Left hindlimb (tissue), 1 donor: ENCODE data around the gene OPCML.
A peak's percentile ranks its signal among the peaks of the same experiment; 100 is the strongest.

Source experiments
- DNase-seq: peaks from one replicate; pipeline ENCODE4 v3.0.0-alpha.2; 2018

OPCML gene

GRCh38 chr11:133531971-133532651, at the start of gene OPCML:
OPCML (minus strand) TSS chr11:133532501.
- DNase-seq, result no peak

DNA sequence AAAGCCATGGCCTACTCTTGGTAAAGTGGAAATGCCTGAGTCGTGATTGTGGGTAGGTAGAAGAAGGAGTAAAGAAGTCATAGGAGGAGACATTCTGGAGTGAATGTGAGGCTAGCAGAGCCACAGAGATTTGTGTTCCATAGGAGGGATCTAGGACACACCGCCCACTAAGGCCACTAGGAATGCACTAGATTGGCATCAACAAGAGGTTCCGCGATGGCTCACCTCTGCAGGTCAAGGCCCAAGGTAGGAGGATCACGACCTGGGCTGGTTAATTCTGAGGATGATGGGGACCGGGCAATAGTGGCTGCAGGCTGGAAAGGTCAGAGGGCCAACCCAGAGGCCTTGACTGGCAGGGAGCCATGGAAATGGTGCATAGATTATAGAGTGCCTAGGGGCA, 48.8 kb upstream of the OPCML start:
- no peak for DNase-seq

DNA sequence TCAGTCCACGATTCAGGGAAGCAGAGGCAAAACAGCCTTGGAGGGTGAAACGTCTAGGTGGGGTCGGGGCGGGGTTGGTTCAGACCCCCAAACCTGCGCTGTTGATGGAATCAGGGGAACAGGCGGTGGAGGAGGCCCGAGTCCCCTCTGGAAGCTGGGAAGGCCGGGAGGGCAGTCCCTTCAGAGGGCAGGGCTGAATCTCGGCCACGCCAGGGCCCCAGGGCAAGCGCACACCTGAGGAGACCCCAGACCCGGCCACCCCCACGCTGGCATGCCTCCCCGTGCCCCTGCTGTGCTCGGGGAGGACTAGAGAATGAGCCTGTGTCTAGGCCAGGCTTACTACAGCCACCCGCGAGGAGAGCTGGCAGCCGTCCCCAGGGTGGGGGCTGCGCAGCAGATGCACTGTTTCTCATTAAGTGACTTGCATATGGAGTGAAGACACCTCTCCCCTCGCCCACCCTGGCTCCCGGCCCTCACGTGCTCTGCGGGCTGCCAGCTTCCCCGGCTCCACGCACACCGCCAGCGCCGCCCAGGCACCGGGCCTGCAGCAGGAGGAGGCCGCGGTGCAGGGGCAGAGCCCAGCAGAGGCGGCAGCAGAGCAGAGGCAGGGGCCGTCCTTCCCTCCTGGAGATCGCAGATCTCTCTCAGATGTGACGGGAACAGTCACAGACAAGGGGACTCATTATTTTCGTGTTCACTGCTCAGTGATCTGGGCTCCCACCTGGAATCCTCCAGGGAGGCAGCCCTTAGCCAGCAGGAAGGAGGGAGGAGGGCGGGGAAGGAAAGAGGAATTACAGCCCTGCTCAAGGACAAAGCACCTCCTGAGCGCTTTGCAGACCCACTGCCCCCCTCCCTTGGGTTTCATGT, 47.1 kb upstream of the OPCML start:
- DNase-seq, result peak; percentile 57

DNA sequence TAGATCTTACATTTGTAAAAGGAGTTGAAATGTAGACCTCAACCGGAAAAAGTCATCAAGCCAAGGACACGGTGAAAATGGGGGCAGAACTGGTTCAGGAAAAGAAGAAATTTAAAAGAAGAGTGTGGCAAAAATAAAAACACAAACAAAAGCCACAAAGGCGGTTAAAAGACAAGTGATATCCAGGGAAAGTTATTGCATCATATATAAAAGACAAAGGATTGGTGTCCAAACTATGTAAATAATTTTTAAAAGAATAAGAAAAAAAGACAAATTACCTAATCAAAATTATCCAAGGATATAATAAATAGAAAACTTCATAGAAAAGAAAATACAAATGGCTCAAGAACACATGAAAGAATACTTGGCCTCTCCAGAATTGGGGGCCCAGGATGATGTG, 45.1 kb upstream of the OPCML start:
- no peak for DNase-seq

GRCh38 chr11:133576351-133576750, 44.0 kb upstream of the OPCML start:
- no peak for DNase-seq

- DNase-seq, result no peak
These were observed 40.8 kb upstream of the OPCML start for GRCh38 chr11:133573081-133573480.

- no peak for DNase-seq
These were observed 38.1 kb upstream of the OPCML start for GRCh38 chr11:133570376-133570775.

DNA sequence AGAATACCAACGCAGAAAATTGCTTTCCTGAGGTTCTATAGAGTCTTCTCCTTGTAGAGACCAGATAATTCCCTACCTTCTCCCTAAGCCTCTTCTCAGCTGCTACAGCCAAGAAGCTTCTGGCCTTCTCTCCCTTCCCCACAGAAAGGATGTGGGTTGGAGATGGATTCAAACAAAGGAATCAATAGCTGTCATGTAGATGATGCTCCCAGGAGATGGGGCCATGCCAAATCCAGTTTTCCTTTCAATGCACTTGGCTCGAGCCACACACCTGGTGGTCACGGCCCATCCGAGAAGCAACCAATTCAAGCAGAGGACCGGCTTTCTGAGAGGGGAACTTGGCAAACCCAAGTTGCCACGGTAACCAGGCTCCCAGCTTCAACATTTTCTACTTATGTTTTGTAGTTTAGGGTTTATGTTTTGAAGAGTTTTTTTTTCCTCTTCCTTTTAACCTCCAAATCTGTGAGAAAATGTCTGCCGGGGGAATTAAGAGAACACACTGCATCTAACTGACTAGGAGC, 31.3 kb upstream of the OPCML start:
- no peak for DNase-seq

- peak; percentile 64 for DNase-seq
These were observed 28.2 kb upstream of the OPCML start for GRCh38 chr11:133560472-133560855.

DNA sequence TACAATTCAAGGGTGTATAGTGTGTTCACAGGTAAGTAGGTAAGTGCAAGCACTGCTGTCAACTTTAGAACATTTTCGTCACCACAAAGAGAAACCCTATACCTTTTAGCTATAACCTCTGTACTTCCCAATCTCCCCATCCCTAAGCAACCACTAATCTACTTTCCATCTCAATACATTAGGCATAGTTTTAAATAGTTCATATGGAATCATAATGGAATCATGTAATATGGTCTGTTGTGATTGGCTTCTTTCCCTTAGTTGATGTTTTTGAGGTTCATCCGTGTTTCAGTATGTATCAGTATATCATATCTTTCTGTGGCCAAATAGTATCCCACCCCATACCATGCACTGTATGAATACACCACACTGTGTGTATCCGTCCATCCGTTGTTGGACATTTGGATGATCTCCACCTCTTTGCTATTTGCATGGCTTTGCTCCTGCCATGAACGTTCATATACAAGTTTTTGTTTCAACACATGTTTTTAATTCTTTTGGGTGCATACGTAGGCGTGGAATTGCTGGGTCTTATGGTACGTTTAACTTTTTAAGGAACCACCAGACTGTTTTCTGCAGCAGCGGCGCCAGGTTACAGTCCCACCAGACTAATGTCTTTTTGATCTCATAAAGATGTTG, 27.7 kb upstream of the OPCML start:
- DNase-seq, result no peak

DNA sequence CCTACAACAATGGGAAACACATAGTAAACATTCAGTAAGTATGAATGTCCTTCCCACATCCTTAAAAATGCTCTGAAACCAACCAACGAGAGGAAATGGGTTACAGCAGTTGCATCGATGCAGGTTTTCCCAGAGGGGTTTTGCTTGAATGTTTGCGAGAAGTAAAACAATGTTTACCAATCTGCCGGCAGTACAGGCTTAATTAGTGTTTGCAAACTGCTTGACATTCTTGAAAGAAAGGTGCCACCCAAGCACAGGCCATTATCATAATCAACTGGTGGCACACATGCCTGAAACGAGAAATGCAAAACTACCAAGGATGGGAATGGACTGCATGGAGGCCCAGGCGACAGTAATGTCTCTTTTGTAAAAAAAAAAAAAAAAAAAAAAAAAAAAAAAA, 27.1 kb upstream of the OPCML start:
- no peak for DNase-seq

DNA sequence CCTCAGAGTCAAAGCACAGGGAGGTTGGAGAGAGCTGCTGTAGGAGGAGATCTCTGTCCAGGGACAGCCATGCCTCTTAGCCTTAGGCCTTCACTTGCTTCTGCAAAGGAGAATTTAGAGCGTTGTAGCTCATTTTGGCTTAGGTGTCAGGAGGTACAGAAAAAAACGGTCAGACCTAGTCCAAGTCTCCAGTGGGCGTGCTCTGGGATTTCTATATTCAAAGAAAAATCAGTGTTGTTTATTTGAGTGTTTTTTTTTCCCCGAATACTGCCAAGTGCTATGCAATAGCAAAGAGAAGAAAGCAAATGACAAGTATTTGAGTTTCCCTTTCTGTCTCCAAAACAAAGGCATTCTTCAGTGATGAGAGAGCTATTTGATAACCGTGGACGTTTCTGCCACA, 22.7 kb upstream of the OPCML start:
- no peak for DNase-seq

DNA sequence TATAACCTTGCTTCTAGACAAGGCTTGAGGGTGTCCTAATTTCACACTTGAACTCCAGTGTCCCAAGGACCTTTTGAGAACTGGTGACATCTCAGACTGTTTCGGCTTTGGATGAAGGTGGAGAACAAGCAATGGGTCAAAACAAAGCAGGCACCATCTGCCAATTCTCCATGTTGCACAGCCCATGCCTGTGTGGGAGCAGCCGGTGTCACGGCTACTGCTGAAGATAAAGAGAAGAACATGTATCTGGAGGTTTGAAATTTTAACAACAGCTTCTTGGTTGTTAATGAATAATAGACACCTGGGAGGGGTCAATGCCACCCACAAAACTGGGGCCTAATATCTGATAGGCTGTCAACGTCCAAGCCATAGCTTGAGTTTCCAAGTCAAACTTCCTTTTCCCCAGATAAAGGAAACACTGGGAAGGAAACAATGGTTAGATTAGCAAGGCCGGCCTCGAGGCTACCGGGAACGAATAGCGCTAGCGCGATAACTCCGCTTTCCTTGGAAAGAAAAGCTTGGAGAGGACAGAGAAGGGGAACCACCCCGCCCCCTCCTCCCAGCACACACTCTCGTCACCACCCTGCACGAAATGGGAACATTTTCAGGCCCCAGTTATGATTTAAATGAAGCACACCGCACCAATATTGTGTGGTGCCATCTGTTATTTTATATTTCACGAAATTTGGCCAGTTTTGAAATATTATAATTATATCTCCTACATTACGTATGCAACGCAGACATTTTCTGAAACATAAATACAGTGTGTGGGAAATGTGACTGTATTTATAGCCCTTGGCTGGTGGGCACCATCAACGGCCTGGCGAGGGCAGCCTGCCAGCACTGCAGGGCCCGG, 21.8 kb upstream of the OPCML start:
- no peak for DNase-seq

DNA sequence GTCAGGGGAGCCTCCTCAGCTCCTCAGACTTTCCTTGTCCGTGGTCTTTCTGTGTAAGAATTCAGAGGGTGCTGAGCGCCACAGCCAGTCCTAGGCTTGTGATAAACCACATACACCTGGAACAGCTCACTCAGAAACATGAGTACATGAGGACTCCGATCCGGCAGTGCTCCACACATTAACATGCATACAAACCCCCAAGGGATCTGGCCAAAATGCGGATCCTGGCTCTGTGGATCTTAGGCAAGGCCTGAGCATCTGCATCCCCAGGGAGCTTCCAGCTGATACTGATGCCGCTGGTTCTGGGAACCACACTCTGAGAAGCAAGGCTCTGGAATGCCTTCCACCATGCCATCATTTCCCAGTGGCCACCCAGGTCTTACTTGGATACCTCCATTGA, 20.6 kb upstream of the OPCML start:
- DNase-seq, result no peak

DNA sequence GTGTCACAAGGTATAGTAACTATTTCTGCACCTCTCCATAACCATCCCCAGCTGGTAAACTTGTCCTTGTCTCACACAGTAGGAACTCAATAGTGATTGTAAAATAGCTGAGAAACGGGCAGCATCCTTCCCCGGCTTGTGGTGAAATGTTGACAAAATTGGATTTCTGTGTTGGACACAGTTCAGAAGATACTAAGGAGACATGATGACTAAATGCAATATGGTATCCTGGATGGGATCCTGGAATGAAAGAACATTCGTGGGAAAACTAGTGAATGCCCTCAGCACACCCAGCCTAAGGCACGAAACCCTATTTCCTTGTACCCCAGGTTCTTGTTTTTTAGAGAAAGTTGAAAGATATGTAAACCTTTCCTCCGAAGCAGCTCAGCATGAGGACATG, 18.8 kb upstream of the OPCML start:
- no peak for DNase-seq

DNA sequence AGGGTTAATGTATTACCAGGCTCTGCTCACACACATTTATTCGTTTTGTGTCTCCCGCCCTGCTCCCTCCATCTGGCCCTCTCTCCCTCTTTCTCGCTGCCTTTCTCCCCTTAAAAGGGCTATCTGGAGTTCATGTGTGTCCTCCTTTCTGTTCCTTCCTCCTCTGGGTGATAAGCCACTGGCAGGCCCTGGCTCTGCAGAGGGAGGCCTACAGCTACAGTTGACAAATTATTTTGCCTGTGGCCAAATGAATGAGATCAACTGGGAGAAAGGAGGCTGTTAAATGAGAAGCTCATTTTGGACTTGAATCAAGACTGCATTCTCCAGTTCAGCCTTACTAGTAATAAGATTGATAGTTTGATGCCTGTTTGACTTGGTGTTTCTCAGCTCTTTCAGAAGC, 17.5 kb upstream of the OPCML start:
- DNase-seq, result no peak

DNA sequence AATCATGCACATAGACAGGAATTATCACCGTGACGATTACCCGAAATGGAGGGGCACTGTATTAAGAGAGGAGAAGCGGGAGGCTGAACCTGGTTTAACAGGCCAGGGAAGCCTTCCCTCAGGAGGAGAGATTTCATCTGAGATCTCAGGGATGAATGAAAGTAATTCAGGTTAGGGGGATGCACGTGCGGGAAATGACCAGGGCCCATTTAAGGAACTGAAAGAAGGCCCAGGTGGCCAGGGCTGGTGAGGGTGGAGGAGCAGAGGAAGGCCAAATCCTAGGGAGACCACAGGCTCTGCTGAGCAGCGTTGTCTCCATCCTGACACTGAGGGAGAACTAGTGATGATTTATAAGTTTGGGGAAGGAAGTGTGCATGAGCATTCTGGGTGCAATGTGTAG, 16.3 kb upstream of the OPCML start:
- DNase-seq, result no peak

- no peak for DNase-seq
These were observed 15.7 kb upstream of the OPCML start for GRCh38 chr11:133547808-133548494.

DNA sequence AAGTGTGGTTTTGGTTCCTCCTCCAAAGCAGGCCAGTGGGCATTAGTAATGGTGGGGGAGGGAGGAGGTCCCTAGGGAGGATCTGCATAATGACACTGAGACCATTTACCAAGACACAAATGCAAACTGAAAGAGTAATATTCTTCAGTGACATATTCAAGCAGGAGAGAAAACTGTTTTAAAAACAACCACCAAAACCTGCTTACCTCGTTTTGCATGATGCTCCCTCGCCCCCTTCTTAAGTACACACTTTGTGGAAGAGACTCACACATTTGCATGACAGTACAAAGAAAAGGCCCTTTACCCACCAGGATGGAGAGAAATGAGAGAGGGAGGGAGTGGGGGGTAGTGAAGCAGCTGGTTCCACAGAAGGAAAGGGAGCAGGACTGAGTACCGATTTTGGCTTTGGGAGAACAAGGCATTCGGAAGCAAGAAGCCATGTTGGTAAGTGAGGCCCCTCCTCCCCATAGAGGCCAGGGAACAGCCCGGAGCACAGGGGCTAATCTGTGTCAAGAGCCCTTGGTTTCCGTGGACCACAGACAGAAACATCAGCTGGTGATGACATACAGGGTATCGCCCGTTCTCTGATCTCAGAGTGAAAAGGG, 13.0 kb upstream of the OPCML start:
- DNase-seq, result no peak

DNA sequence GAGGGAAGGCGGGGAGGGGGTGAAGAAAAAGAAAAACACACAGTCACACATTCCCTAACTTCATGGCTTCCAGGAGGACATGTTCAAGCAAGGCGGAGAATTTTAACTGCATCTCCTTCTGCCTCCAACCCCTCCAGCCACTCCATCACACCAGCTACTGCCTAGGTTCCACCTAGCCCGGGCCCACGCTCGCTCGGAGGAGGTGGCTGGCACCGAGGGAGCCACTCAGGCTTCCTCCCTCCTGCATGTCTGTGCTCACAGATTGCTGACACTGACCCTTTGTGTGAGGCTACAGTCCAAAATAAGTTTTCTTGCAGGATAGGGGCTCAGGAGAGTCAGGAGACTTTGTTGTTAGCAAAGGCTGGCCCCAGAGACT, 9.4 kb upstream of the OPCML start:
- DNase-seq, result no peak

GRCh38 chr11:133541021-133541719, 8.9 kb upstream of the OPCML start:
- DNase-seq, result no peak
